A673 (cell line): Measurements from ENCODE around the gene POLD2.

Experiments used
- EZH2 ChIP-seq: fragments of 200-600 bp; sonication (generic); IDR thresholded peaks from 2 replicates; pipeline ENCODE4 v1.6.1; 2017; ENCODE audit warnings: borderline replicate concordance, low read depth, mild to moderate bottlenecking, mixed read lengths, antibody characterized with exemption, low read length; ENCODE audit not compliant: poor library complexity, severe bottlenecking
- TF ChIP-seq, protein P1 (sequence below): fragments of 300-800, 200-600 bp; sonication (generic); conservative IDR thresholded peaks from 2 replicates; pipeline ENCODE4 v1.5.1; 2017; ENCODE audit warnings: low read depth, mild to moderate bottlenecking, antibody characterized with exemption, low read length, moderate library complexity, mixed read lengths

DNA sequence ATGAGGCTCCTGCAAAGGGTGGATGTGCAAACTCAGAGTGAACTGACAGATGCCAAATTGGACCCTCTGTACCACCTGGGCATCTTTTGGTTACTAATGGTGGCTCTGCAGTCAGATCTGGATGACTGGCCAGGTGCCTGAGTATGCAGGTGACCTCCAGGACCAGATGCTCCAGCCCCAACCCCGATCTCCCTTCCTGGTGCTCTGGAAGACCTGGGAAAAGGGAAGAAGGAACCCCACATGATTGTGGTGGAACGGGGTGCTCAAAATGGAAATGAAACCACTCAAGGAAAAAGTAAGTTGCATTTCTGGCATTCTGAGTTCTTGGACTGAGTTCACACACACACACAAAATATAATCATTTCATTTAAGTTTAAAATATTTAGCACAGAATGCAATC is 29.0 kb downstream of the POLD2 start:
- TF ChIP-seq, protein P1, sequence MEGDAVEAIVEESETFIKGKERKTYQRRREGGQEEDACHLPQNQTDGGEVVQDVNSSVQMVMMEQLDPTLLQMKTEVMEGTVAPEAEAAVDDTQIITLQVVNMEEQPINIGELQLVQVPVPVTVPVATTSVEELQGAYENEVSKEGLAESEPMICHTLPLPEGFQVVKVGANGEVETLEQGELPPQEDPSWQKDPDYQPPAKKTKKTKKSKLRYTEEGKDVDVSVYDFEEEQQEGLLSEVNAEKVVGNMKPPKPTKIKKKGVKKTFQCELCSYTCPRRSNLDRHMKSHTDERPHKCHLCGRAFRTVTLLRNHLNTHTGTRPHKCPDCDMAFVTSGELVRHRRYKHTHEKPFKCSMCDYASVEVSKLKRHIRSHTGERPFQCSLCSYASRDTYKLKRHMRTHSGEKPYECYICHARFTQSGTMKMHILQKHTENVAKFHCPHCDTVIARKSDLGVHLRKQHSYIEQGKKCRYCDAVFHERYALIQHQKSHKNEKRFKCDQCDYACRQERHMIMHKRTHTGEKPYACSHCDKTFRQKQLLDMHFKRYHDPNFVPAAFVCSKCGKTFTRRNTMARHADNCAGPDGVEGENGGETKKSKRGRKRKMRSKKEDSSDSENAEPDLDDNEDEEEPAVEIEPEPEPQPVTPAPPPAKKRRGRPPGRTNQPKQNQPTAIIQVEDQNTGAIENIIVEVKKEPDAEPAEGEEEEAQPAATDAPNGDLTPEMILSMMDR: no peak
- TF ChIP-seq EZH2: no peak
